K562 (cell line): ENCODE measurements around the gene GCNA.

Experiments
- CTCF ChIP-seq, 3 experiments: IDR thresholded peaks in 2 of 3; conservative IDR thresholded peaks in 1 of 3; 2 replicates each; pipeline ENCODE4 v1.5.1; 2011 to 2012; ENCODE audit warnings: low read length in 3 of 3, mild to moderate bottlenecking in 3 of 3, control low read depth in 2 of 3, improper control_type of control experiment in 1 of 3, inconsistent platforms in 1 of 3, low read depth in 1 of 3, mixed read lengths in 1 of 3, moderate library complexity in 1 of 3; ENCODE audit not compliant: insufficient read depth in 2 of 3
- NR1H2 ChIP-seq: sonication (generic); formaldehyde crosslinking; IDR thresholded peaks from 2 replicates; pipeline ENCODE4 v1.4.0; 2020; ENCODE audit warnings: mild to moderate bottlenecking, missing genetic modification reagents
- RAD21 ChIP-seq, 2 experiments: fragments of 250-450 bp in 1 of 2; fragments of 450-650 bp in 1 of 2; sonication (Bioruptor Pico) in 1 of 2; formaldehyde crosslinking in 1 of 2; IDR thresholded peaks in 1 of 2; conservative IDR thresholded peaks in 1 of 2; 2 replicates each; pipeline versions ENCODE4 v1.4.0 to v1.8.0; 2020 to 2022; ENCODE audit warnings: mild to moderate bottlenecking in 2 of 2, moderate library complexity in 1 of 2
- SMARCA4 ChIP-seq: fragments of 450-650 bp; IDR thresholded peaks from 2 replicates; pipeline ENCODE4 v1.6.1; 2016
- ZBTB33 ChIP-seq: sonication (generic); formaldehyde crosslinking; IDR thresholded peaks from 2 replicates; pipeline ENCODE4 v1.8.1; 2023; ENCODE audit warnings: mild to moderate bottlenecking, missing genetic modification reagents
- ZMIZ1 ChIP-seq, 2 experiments: fragments of 150-350 bp in 1 of 2; IDR thresholded peaks; 2 replicates each; pipeline ENCODE4 v1.6.1; 2012 to 2016; ENCODE audit warnings: low read depth in 2 of 2, low read length in 2 of 2, mild to moderate bottlenecking in 1 of 2, moderate library complexity in 1 of 2
- ZNF174 ChIP-seq: fragments of 250-450 bp; sonication (Bioruptor Pico); IDR thresholded peaks from 2 replicates; pipeline ENCODE4 v1.4.0; 2020; ENCODE audit warnings: mild to moderate bottlenecking

- no peak for TF ChIP-seq ZBTB33
- no peak for TF ChIP-seq NR1H2 (CRISPR knock-in tag)
- no peak for TF ChIP-seq SMARCA4
- TF ChIP-seq ZMIZ1 (IDR thresholded peaks at IDR 0.05; ENCODE audit: low read depth in 2 of 2, low read length in 2 of 2) = no peak
- TF ChIP-seq ZNF174 (CRISPR knock-in tag) = no peak
- TF ChIP-seq RAD21 (CRISPR knock-in tag; conservative IDR thresholded peaks at IDR 0.05 in 1 of 2, IDR thresholded peaks at IDR 0.05 in 1 of 2) = no peak
- TF ChIP-seq CTCF (IDR thresholded peaks at IDR 0.05 in 2 of 3, conservative IDR thresholded peaks at IDR 0.05 in 1 of 3; ENCODE audit: insufficient read depth in 2 of 3, low read depth in 1 of 3, low read length in 3 of 3) = no peak
Observed at GRCh38 chrX:71603618-71604017, 25.4 kb downstream of the GCNA start.
